Stimulated activated CD8-positive, alpha-beta memory T cell treated with anti-CD3 and anti-CD28 coated beads, Interleukin-4, amount 100 ng/mL, for 1 hour (primary cell): ENCODE measurements around the gene NBEA.
"Not testable (repeated sequence)": the region's sequence is repeated elsewhere in the genome, so short reads cannot be mapped to it uniquely, and the experiment has no call there.

ENCODE experiments used
- DNase-seq, 2 donors: peaks; one replicate each; pipeline ENCODE4 v3.0.0-alpha.2; 2020; ENCODE audit warnings: low read depth in 2 of 2, low spot score in 1 of 2

NBEA gene, protein sequence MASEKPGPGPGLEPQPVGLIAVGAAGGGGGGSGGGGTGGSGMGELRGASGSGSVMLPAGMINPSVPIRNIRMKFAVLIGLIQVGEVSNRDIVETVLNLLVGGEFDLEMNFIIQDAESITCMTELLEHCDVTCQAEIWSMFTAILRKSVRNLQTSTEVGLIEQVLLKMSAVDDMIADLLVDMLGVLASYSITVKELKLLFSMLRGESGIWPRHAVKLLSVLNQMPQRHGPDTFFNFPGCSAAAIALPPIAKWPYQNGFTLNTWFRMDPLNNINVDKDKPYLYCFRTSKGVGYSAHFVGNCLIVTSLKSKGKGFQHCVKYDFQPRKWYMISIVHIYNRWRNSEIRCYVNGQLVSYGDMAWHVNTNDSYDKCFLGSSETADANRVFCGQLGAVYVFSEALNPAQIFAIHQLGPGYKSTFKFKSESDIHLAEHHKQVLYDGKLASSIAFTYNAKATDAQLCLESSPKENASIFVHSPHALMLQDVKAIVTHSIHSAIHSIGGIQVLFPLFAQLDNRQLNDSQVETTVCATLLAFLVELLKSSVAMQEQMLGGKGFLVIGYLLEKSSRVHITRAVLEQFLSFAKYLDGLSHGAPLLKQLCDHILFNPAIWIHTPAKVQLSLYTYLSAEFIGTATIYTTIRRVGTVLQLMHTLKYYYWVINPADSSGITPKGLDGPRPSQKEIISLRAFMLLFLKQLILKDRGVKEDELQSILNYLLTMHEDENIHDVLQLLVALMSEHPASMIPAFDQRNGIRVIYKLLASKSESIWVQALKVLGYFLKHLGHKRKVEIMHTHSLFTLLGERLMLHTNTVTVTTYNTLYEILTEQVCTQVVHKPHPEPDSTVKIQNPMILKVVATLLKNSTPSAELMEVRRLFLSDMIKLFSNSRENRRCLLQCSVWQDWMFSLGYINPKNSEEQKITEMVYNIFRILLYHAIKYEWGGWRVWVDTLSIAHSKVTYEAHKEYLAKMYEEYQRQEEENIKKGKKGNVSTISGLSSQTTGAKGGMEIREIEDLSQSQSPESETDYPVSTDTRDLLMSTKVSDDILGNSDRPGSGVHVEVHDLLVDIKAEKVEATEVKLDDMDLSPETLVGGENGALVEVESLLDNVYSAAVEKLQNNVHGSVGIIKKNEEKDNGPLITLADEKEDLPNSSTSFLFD (N-terminal part only)

GRCh38 chr13:34941835-34942731, at the start of gene NBEA:
Gene NBEA (plus strand): TSS chr13:34942270. CDS start chr13:34942821, 551 bp downstream.
- peak; percentile 35 to 58 for DNase-seq

DNA sequence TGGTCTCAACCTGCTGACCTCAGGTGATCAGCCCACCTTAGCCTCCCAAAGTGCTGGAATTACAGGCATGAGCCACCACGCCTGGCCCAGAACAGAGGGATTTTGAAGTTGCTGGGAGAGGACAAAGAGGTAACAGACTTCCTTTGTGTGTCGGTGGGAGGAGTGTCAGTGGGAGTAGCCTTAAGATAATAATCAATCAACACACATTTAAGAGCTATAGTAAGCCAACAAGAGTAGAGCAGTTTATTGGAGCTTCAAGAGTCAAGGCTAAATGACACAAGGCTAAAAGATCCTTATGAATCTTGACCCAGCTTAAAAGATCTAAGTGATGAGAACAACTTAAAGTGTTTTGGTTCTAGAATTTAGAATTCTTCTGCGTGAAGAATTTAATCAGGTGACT, 47.3 kb upstream of the NBEA start:
- no peak for DNase-seq

- no peak for DNase-seq
Measured at GRCh38 chr13:34897220-34897619, 44.9 kb upstream of the NBEA start.

DNA sequence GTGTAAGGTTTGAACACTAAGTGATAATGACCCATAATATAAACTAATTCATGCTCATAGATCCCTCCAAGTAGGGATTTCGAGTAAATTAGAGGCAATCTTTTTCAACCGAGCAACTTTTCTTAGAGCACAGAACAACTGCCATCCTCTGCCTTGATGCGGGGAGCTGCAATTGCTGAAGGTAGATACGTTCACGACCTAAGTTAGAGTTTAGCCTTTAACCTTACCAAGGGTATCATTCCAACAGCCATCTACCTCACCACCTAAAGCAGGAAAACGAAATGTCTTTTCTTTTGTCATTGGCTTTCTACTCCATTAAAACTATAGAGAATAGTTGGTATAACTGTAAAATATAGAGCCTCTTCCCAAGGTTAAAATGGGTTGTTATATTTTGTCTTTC, 42.2 kb upstream of the NBEA start:
- no peak for DNase-seq

DNA sequence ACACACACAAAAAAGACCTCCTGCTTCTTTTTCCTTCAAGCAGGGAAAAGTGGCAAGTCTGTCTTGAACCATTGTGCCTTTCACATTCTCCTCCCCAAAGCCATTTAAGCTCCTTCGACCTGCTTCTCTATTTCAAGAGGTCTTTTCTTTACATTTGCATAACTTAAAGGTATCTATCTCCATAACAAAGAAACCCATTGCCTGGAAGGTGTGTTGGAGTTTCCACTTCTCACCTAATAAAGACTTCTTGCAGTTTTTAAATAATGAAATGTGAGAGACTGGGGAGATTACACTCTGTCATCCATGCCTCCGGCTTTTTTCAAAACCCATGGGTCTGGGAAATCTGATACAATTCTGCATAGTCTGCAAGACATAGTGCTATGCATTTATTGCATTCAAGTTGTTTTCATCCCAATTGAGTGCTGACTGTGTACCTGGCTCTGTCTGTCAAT, 41.8 kb upstream of the NBEA start:
- no peak for DNase-seq

- no peak for DNase-seq
Measured at GRCh38 chr13:34901572-34901971, 40.5 kb upstream of the NBEA start.

DNA sequence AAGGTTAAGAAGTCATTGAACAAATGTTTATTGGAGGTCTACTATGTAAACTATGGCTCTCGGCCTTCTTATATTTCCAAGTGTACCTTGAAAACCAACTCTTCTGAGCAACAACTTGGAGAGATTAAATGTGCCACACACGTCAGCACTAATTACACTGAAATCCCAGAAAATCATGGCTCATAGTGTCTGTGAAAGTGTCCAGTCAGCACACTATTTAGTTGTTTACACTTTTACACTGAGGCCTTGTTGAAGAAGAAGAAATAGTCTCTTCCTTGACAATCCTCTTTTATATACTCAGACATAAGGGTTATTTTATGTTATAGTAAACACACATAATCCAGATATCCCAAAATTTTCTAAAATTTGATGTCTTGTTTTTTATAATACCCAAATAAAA, 30.9 kb upstream of the NBEA start:
- no peak for DNase-seq

DNA sequence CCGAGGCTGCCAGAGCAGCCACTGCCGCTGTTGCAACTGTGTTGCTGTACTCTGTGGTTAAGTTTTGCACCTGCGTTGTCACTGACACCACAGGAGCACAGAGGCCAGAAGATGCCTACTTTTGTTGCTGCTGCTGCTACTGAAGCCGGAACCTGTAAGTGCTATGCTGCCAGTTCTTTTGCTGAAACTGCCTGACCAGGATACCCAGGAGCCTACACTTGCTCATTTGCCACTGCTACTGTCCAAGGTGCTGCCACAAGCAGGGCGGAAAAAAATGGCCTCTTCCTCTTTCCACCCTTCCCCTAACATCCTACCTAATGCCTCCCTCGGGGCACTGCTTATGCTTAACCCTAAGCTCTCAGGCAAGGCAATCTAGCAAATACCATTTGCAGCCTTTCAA, 29.0 kb upstream of the NBEA start:
- DNase-seq, result no peak

- DNase-seq, result no peak
Measured at GRCh38 chr13:34914416-34914815, 27.7 kb upstream of the NBEA start.

DNA sequence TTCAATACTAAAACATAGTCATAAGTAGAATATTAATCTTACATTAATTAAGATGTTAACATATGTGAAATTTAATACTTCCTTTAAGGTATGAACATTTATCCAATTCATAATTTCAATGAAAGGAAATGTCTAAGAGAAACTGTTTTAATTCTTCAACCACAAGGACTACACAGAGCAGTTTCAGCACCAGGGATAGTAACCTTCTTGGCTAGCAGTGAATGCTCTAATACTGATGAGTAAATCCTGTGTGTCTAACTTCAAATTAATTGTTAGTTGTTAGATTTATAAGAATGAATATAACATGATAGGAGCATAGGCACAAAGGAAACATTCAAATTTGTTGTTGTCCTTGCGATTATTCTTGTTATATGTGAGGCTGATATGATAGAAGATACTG, 15.6 kb upstream of the NBEA start:
- DNase-seq, result no peak

GRCh38 chr13:34928676-34929075, 13.4 kb upstream of the NBEA start:
- DNase-seq, result not testable (repeated sequence)

GRCh38 chr13:34931572-34931971, 10.5 kb upstream of the NBEA start:
- no peak for DNase-seq

DNA sequence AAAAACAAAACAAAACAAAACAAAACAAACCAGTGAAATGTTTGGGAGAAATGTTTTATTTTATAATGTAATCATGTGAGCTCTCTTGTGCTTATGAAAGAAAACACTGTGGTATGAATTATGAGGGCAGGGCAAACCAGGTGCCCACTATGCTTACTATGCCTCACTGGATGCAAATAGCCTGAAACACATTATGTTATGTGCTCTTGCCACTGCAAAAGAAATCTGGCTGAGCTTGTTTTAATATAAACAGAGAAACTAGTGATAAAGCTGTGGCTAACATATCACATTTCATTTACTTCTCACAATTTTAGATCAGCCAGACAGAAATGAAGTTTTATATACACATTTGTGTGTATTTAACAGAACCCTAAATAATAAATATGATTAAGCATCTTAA, 8.7 kb upstream of the NBEA start:
- DNase-seq, result no peak

DNA sequence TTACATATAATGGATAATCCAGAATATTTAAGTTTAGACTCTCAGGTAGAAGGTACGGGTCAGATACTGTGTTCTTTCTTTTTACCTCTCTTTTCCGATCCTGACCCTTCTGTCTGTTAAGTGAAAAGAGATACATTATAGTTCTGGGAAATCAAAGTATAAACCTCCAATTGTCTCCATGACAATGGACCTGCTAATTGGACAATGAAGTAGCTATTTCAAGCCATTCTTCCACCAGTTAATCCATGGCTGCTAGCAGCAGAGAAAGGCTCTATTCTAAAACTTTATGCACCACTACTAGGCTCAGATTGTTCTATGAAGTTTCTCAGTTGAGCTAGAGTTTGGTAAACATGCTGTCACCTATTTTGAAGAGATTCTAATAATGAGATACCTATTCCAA, 8.3 kb upstream of the NBEA start:
- no peak for DNase-seq

- no peak for DNase-seq
Measured at GRCh38 chr13:34935841-34936240, 6.2 kb upstream of the NBEA start.

GRCh38 chr13:34939771-34940170, 2.3 kb upstream of the NBEA start:
- no peak for DNase-seq

DNA sequence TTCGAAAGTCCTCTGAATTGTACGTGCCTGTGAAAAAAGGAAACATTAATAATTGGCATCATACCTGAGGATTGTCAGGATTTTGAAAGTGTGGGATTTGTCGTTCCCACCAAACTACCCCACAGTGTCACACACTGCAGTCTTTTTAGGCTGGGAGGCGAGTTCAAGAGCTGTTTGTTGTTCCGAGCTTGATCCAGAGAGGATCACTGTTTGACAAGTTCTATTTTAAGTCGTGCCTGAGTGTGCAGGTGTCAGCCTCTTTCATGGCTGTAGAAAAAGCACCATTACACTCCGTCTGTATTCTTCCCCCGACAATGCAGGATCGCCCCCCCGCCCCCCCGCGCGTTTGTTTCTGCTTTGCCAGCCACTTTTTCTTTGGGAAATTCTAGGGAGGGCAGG, 635 bp upstream of the NBEA start:
- no peak for DNase-seq

DNA sequence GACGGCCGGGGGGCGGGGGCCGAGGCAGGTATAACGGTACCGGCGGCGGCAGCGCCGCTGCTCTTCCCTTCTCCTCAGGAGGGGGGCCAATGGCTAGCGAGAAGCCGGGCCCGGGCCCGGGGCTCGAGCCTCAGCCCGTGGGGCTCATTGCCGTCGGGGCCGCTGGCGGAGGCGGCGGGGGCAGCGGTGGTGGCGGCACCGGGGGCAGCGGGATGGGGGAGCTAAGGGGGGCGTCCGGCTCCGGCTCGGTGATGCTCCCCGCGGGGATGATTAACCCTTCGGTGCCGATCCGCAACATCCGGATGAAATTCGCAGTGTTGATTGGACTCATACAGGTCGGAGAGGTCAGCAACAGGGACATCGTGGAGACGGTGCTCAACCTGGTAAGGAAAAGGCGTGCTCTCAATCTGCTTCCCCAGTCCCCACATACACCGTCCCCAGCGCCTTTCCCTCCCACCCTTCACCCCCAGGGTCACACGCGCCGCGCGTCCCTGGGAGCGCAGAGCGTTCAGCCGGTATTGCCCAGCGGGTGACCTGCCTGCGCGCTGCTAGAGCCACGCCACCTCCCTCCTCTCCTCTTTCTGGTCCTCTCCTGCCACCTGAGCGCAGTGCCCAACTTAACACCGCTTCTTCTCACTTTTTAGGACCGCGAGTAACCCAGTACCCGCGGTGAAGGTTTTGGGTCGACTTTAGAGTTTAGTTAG, 814 bp downstream of the NBEA start:
- DNase-seq, result no peak

GRCh38 chr13:34943436-34944273, 1.6 kb downstream of the NBEA start:
- DNase-seq, result no peak
